Panc1 (cell line): ENCODE results near the gene NLN. TPM values are rescaled to one million over a fixed set of nuclear protein-coding genes. Genes with fewer than 3 reads are reported as not detected.
"Not testable (repeated sequence)": the region's sequence is repeated elsewhere in the genome, so short reads cannot be mapped to it uniquely, and the experiment has no call there.

Source experiments
- ATAC-seq: fragments of 200-7000 bp; cut with Tn5 transposase; 2 replicates; pipeline ENCODE4 v1.9.1; 2020; ENCODE audit warnings: mild to moderate bottlenecking, moderate library complexity
- BruUV-seq: library from RNA; stranded (reverse); fragments of 400-500 nt; replicated peaks from 2 replicates; lab custom pipeline; 2021; lab: Mats Ljungman, UMichigan
- CTCF ChIA-PET: fragments of 300-600 bp; sonication (Branson Sonifier 250); formaldehyde crosslinking; loops from one replicate; lab custom pipeline; 2022; ENCODE audit warnings: antibody characterized with exemption; lab: Charles Lee
- POLR2A ChIA-PET: fragments of 300-600 bp; sonication (Branson Sonifier 250); formaldehyde crosslinking; loops from one replicate; lab custom pipeline; 2022; ENCODE audit warnings: antibody characterized with exemption; lab: Charles Lee
- DNase-seq: peaks from one replicate; pipeline ENCODE4 v3.0.0-alpha.2; 2010; ENCODE audit warnings: low read depth, low spot score
- H3K27ac ChIP-seq: 2 replicates; pipeline ENCODE4 v1.5.1; 2011; ENCODE audit warnings: mild to moderate bottlenecking, low read length, inconsistent platforms
- H3K27me3 ChIP-seq: fragments of 200-500 bp; sonication (Bioruptor generic); 2 replicates; pipeline ENCODE4 v1.6.0; 2014; ENCODE audit warnings: low read length, inconsistent platforms; ENCODE audit not compliant: control insufficient read depth, insufficient read depth
- H3K36me3 ChIP-seq: fragments of 200-500 bp; sonication (Bioruptor generic); 2 replicates; pipeline ENCODE4 v1.5.1; 2014; ENCODE audit warnings: inconsistent platforms, mild to moderate bottlenecking, low read length, moderate library complexity; ENCODE audit not compliant: control insufficient read depth, insufficient read depth
- H3K4me1 ChIP-seq: 2 replicates; pipeline ENCODE4 v1.5.1; 2011; ENCODE audit warnings: inconsistent platforms, mild to moderate bottlenecking, low read length, moderate library complexity; ENCODE audit not compliant: control insufficient read depth, insufficient read depth
- H3K4me3 ChIP-seq, 2 experiments: 2 replicates each; pipeline ENCODE4 v1.5.1; 2011 to 2012; ENCODE audit warnings: low read depth in 2 of 2, low read length in 2 of 2, mild to moderate bottlenecking in 2 of 2, inconsistent platforms in 1 of 2, moderate library complexity in 1 of 2
- H3K9me3 ChIP-seq: fragments of 200-500 bp; sonication (Bioruptor generic); 2 replicates; pipeline ENCODE4 v1.5.1; 2014; ENCODE audit warnings: low read depth, mild to moderate bottlenecking, inconsistent platforms, low read length, moderate library complexity; ENCODE audit not compliant: control insufficient read depth, insufficient read depth
- POLR2AphosphoS5 ChIP-seq: IDR thresholded peaks from 2 replicates; pipeline ENCODE4 v1.6.1; 2012; ENCODE audit warnings: mild to moderate bottlenecking, low read depth, low read length, moderate library complexity
- SIN3A ChIP-seq: IDR thresholded peaks from 2 replicates; pipeline ENCODE4 v1.6.1; 2012; ENCODE audit warnings: low read depth, mild to moderate bottlenecking, low read length, moderate library complexity, borderline replicate concordance; ENCODE audit not compliant: insufficient read depth
- TCF7L2 ChIP-seq: IDR thresholded peaks from 2 replicates; pipeline ENCODE4 v1.6.1; 2011; ENCODE audit warnings: mild to moderate bottlenecking, low read depth, low read length, inconsistent platforms
- in situ Hi-C: cut with HindIII; loops from 2 replicates; pipeline ENCODE4 v1.10.0; 2016; ENCODE audit warnings: low sequenced_read_pairs, low pct_unique_long_range_greater_than_20kb
- intact Hi-C: fragments of 100-400 bp; cut with micrococcal nuclease; formaldehyde crosslinking; loops from one replicate; pipeline ENCODE4 v1.10.0; 2022; ENCODE audit not compliant: unreplicated experiment
- total RNA-seq: library from RNA; stranded (reverse); gene quantifications from one replicate; pipeline ENCODE4 v1.2.1, GENCODE V29; 2021; ENCODE audit not compliant: unreplicated experiment
- TF ChIP-seq, protein P1 (sequence below), 2 experiments: IDR thresholded peaks; 2 replicates each; pipeline ENCODE4 v1.6.1; 2011 to 2012; ENCODE audit warnings: low read depth in 2 of 2, control low read depth in 1 of 2, low read length in 1 of 2, mild to moderate bottlenecking in 1 of 2, moderate library complexity in 1 of 2; ENCODE audit not compliant: insufficient read depth in 1 of 2
- TF ChIP-seq, protein P2 (sequence below): fragments of 450-650 bp; IDR thresholded peaks from 2 replicates; pipeline ENCODE4 v1.5.1; 2017; ENCODE audit warnings: mild to moderate bottlenecking

Gene NLN
- total RNA-seq, 1 experiment from 2014 or later, result 51.8 TPM

DNA sequence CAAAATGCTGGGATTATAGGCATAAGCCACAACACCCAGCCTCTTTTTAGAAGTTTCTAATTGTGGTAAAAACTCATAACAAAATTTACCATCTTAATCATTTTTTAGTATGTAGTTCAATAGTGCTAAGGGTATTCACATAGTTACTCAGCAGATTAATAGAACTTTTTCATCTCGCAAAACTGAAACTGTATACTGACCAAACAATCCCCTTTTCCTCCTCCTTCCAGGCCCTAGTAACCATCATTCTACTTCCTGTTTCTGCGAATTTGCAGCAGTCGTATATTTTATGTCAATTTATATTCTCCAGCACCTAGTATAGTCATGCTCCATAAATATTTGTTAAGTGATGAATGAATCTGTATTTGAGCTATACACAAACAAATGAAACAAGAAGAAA lies 118.1 kb downstream of the NLN start:
- no peaks in the 10 kb centered on the region for H3K4me1 ChIP-seq
- BruUV-seq, result no TSS peak
- no peak overlapping the region for H3K27ac ChIP-seq
- TF ChIP-seq, protein P1, sequence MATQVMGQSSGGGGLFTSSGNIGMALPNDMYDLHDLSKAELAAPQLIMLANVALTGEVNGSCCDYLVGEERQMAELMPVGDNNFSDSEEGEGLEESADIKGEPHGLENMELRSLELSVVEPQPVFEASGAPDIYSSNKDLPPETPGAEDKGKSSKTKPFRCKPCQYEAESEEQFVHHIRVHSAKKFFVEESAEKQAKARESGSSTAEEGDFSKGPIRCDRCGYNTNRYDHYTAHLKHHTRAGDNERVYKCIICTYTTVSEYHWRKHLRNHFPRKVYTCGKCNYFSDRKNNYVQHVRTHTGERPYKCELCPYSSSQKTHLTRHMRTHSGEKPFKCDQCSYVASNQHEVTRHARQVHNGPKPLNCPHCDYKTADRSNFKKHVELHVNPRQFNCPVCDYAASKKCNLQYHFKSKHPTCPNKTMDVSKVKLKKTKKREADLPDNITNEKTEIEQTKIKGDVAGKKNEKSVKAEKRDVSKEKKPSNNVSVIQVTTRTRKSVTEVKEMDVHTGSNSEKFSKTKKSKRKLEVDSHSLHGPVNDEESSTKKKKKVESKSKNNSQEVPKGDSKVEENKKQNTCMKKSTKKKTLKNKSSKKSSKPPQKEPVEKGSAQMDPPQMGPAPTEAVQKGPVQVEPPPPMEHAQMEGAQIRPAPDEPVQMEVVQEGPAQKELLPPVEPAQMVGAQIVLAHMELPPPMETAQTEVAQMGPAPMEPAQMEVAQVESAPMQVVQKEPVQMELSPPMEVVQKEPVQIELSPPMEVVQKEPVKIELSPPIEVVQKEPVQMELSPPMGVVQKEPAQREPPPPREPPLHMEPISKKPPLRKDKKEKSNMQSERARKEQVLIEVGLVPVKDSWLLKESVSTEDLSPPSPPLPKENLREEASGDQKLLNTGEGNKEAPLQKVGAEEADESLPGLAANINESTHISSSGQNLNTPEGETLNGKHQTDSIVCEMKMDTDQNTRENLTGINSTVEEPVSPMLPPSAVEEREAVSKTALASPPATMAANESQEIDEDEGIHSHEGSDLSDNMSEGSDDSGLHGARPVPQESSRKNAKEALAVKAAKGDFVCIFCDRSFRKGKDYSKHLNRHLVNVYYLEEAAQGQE (IDR thresholded peaks at IDR 0.05; ENCODE audit: insufficient read depth in 1 of 2, low read depth in 2 of 2, low read length in 1 of 2), result no peak
- no peak for TF ChIP-seq TCF7L2
- TF ChIP-seq, protein P2, sequence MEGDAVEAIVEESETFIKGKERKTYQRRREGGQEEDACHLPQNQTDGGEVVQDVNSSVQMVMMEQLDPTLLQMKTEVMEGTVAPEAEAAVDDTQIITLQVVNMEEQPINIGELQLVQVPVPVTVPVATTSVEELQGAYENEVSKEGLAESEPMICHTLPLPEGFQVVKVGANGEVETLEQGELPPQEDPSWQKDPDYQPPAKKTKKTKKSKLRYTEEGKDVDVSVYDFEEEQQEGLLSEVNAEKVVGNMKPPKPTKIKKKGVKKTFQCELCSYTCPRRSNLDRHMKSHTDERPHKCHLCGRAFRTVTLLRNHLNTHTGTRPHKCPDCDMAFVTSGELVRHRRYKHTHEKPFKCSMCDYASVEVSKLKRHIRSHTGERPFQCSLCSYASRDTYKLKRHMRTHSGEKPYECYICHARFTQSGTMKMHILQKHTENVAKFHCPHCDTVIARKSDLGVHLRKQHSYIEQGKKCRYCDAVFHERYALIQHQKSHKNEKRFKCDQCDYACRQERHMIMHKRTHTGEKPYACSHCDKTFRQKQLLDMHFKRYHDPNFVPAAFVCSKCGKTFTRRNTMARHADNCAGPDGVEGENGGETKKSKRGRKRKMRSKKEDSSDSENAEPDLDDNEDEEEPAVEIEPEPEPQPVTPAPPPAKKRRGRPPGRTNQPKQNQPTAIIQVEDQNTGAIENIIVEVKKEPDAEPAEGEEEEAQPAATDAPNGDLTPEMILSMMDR, result no peak
- no peak for TF ChIP-seq SIN3A
- TF ChIP-seq POLR2AphosphoS5, result no peak
- H3K36me3 ChIP-seq, result no peaks in the 10 kb centered on the region
- no peaks in the 10 kb centered on the region for H3K27me3 ChIP-seq
- no peak for DNase-seq
- in situ Hi-C loops (no loop called here), intact Hi-C loops (no loop called here)
- no peak overlapping the region for H3K4me3 ChIP-seq
- no peak for ATAC-seq
- POLR2A ChIA-PET, result no interaction called here
- CTCF ChIA-PET, result no interaction called here
- H3K9me3 ChIP-seq, result no peaks in the 10 kb centered on the region

DNA sequence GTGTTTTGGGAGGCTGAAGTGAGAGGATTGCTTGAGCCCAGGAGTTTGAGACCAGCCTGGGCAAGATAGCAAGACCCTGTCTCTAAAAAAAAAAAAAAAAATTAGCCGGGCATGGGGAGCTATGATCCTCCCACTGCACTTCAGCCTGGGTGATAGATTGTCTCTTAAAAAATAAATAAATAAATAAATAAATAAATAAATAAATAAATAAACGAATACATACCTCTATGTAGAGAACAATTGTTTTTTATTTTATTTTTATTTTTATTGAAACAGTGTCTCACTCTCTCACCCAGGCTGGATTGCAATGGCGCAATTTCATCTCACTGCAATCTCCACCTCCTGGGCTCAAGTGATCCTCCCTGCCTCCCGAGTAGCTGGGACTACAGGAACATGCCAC lies 122.8 kb downstream of the NLN start:
- H3K9me3 ChIP-seq, H3K27ac ChIP-seq, H3K4me1 ChIP-seq, H3K4me3 ChIP-seq, H3K27me3 ChIP-seq, DNase-seq, ATAC-seq, in situ Hi-C loops, intact Hi-C loops, POLR2A ChIA-PET, H3K36me3 ChIP-seq, BruUV-seq, CTCF ChIA-PET: not testable (repeated sequence)

DNA sequence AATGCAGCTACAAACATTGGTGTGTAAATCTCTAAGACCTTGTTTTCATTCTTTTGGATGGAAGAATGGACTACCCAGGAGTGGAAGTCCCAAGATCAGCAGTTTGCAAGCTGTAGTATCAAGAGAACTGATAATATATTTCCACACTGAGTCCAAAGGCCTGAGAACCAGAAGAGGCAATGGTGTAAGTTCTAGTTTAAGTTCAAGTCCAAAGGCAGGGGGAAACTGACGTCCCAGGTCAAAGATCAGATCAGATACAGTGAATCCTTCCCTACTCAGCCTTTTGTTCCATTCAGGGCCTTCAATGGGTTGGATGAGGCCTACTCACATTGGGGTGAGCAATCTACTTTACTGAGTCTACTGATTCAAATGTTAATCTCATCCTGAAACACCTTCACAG lies 124.1 kb downstream of the NLN start:
- Histone ChIP-seq H3K27me3 (no peaks in the 10 kb centered on the region), H3K4me3 (no peak overlapping the region), H3K9me3 (no peaks in the 10 kb centered on the region), H3K4me1 (no peaks in the 10 kb centered on the region), H3K36me3 (no peaks in the 10 kb centered on the region), H3K27ac (no peak overlapping the region)
- no TSS peak for BruUV-seq
- no peak for ATAC-seq
- in situ Hi-C loops, result no loop called here
- no peak for DNase-seq
- ChIA-PET CTCF (no interaction called here), POLR2A (interaction anchor here (0.6 kb wide), 1 partner anchor 80 kb away, joined by 5 read pairs; the partner anchor contains the start of gene ERBIN)
- TF ChIP-seq TCF7L2, result no peak
- TF ChIP-seq SIN3A, result no peak
- no peak for TF ChIP-seq POLR2AphosphoS5
- TF ChIP-seq, protein P2, result no peak
- TF ChIP-seq, protein P1 (IDR thresholded peaks at IDR 0.05; ENCODE audit: insufficient read depth in 1 of 2, low read depth in 2 of 2, low read length in 1 of 2), result no peak
- intact Hi-C loops, result no loop called here

DNA sequence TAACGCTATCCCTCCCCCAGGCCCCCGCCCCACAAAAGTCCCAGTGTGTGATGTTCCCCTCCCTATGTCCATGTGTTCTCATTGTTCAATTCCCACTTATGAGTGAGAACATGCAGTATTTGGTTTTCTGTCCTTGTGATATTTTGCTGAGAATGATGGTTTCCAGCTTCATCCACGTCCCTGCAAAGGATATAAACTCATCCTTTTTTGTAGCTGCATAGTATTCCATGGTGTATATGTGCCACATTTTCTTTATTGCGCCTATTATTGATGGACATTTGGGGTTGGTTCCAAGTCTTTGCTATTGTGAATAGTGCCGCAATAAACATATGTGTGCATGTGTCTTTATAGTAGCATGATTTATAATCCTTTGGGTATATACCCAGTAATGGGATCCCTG lies 125.0 kb downstream of the NLN start:
- H3K9me3 ChIP-seq, H3K27me3 ChIP-seq, H3K27ac ChIP-seq, in situ Hi-C loops, DNase-seq, H3K4me1 ChIP-seq, BruUV-seq, ATAC-seq, H3K4me3 ChIP-seq, CTCF ChIA-PET, intact Hi-C loops, H3K36me3 ChIP-seq, POLR2A ChIA-PET: not testable (repeated sequence)
